B cell (primary cell): ENCODE results near the gene NUPR2. TPM values are rescaled to one million over a fixed set of nuclear protein-coding genes. Genes with fewer than 3 reads are reported as not detected.

Experiments used
- ATAC-seq: fragments of 200-7000 bp; cut with Tn5 transposase; one replicate; pipeline ENCODE4 v1.10.0; 2021; ENCODE audit warnings: low read depth, mild to moderate bottlenecking, moderate number of reproducible peaks, moderate library complexity
- CTCF ChIA-PET: fragments of 350-600 bp; sonication (Branson Sonifier 250); formaldehyde crosslinking; loops from one replicate; lab custom pipeline; 2021; ENCODE audit warnings: antibody characterized with exemption, inconsistent platforms; lab: Charles Lee
- POLR2A ChIA-PET: fragments of 350-600 bp; sonication (Branson Sonifier 250); formaldehyde crosslinking; loops from one replicate; lab custom pipeline; 2021; ENCODE audit warnings: antibody characterized with exemption; lab: Charles Lee
- DNase-seq: peaks from one replicate; pipeline ENCODE4 v3.0.0; 2013
- H2AFZ ChIP-seq: 2 replicates; pipeline ENCODE4 v1.6.1; 2012; ENCODE audit warnings: mild to moderate bottlenecking, low read depth, low read length; ENCODE audit not compliant: insufficient read depth, poor library complexity, severe bottlenecking
- H3K27ac ChIP-seq, 2 donors: 1 replicate in 1 of 2; 2 replicates in 1 of 2; pipeline ENCODE4 v1.5.1; 2012 to 2013; ENCODE audit warnings: low read length in 2 of 2, mild to moderate bottlenecking in 2 of 2, moderate library complexity in 1 of 2
- H3K27me3 ChIP-seq, 4 experiments: fragments of 200-600 bp in 1 of 4; sonication (generic) in 1 of 4; replicated peaks in 1 of 4; 1 replicate in 2 of 4; 2 replicates in 2 of 4; pipeline versions ENCODE4 v1.6.1 to v1.7.0; 2013 to 2016; ENCODE audit warnings: low read length in 3 of 4, mild to moderate bottlenecking in 2 of 4, mixed read lengths in 1 of 4, moderate library complexity in 1 of 4; ENCODE audit not compliant: insufficient read depth in 4 of 4, control insufficient read depth in 3 of 4; ENCODE audit errors: control extremely low read depth in 1 of 4
- H3K36me3 ChIP-seq, 2 experiments: replicated peaks in 1 of 2; 1 replicate in 1 of 2; 2 replicates in 1 of 2; pipeline versions ENCODE4 v1.6.1 to v1.7.1; 2013; ENCODE audit warnings: low read length in 1 of 2; ENCODE audit not compliant: insufficient read depth in 2 of 2, control insufficient read depth in 1 of 2; ENCODE audit errors: control extremely low read depth in 1 of 2, extremely low read depth in 1 of 2
- H3K4me1 ChIP-seq, 2 donors: fragments of 200-600 bp in 1 of 2; sonication (generic) in 1 of 2; 1 replicate in 1 of 2; 2 replicates in 1 of 2; pipeline versions ENCODE4 v1.5.1 to v1.6.1; 2013 to 2017; ENCODE audit warnings: low read length in 2 of 2; ENCODE audit not compliant: control insufficient read depth in 2 of 2, insufficient read depth in 2 of 2
- H3K4me2 ChIP-seq: replicated peaks from 2 replicates; pipeline ENCODE3; 2012; ENCODE audit warnings: mild to moderate bottlenecking, low read depth, low read length; ENCODE audit not compliant: poor library complexity, severe bottlenecking
- H3K4me3 ChIP-seq, 5 experiments: fragments of 200-600 bp in 1 of 5; sonication (generic) in 1 of 5; 1 replicate in 3 of 5; 2 replicates in 2 of 5; pipeline versions ENCODE4 v1.5.1 to v1.7.0; 2011 to 2016; ENCODE audit warnings: low read length in 4 of 5, mild to moderate bottlenecking in 4 of 5, low read depth in 2 of 5, control low read depth in 1 of 5, moderate library complexity in 1 of 5; ENCODE audit not compliant: insufficient read depth in 1 of 5; ENCODE audit errors: control extremely low read depth in 1 of 5, extremely low read depth in 1 of 5
- H3K79me2 ChIP-seq: fragments of 200-600 bp; sonication (generic); one replicate; pipeline ENCODE4 v1.6.0; 2016; ENCODE audit warnings: low read length; ENCODE audit not compliant: control insufficient read depth, insufficient read depth
- H3K9ac ChIP-seq: fragments of 200-600 bp; sonication (generic); 2 replicates; pipeline ENCODE4 v1.6.1; 2017; ENCODE audit warnings: mild to moderate bottlenecking, low read length, moderate library complexity
- H3K9me3 ChIP-seq, 3 donors: one replicate each; pipeline versions ENCODE4 v1.6.1 to v1.7.1; 2013; ENCODE audit warnings: low read length in 2 of 3; ENCODE audit not compliant: control insufficient read depth in 2 of 3, insufficient read depth in 1 of 3; ENCODE audit errors: control extremely low read depth in 1 of 3
- H4K20me1 ChIP-seq: 2 replicates; pipeline ENCODE4 v1.6.0; 2012; ENCODE audit warnings: mild to moderate bottlenecking, low read length; ENCODE audit not compliant: insufficient read depth, control insufficient read depth, poor library complexity, severe bottlenecking
- H3K27ac Mint-ChIP-seq: one replicate; pipeline ENCODE4 v1.8.0; 2021; ENCODE audit warnings: mixed read lengths
- H3K27me3 Mint-ChIP-seq: one replicate; pipeline ENCODE4 v1.8.0; 2021; ENCODE audit warnings: mixed read lengths
- H3K4me1 Mint-ChIP-seq: one replicate; pipeline ENCODE4 v1.8.0; 2021; ENCODE audit warnings: mixed read lengths
- H3K4me3 Mint-ChIP-seq: one replicate; pipeline ENCODE4 v1.8.0; 2021; ENCODE audit warnings: mixed read lengths
- H3K9me3 Mint-ChIP-seq: one replicate; pipeline ENCODE4 v1.8.0; 2022; ENCODE audit warnings: mixed read lengths; ENCODE audit not compliant: insufficient read depth
- EZH2 ChIP-seq: IDR thresholded peaks from 2 replicates; pipeline ENCODE4 v1.6.1; 2012; ENCODE audit warnings: borderline replicate concordance, low read depth, mild to moderate bottlenecking, moderate library complexity, low read length; ENCODE audit not compliant: insufficient read depth, poor library complexity, severe bottlenecking
- WGBS: methylation state at CpG from one replicate; pipeline ENCODE4 v1.1.5; 2013; ENCODE audit warnings: missing lambda C conversion rate; ENCODE audit not compliant: insufficient coverage; 5-methylcytosine and 5-hydroxymethylcytosine counted together
- intact Hi-C: fragments of 100-400 bp; cut with micrococcal nuclease; formaldehyde crosslinking; loops from one replicate; pipeline ENCODE4 v1.10.0; 2022
- polyA plus RNA-seq: library from polyadenylated mRNA; depleted of rRNA; stranded (reverse); fragments of >200 nt; gene quantifications from 2 replicates; pipeline ENCODE4 v1.2.3, GENCODE V29; 2012
- total RNA-seq, 2 donors: library from RNA; stranded (reverse); fragments of 120-200 nt in 1 of 2; gene quantifications; 1 replicate in 1 of 2; 2 replicates in 1 of 2; pipeline versions ENCODE4 v1.2.3 to v1.2.4, GENCODE V29; 2013 to 2022
- TF ChIP-seq, protein P1 (sequence below): fragments of 200-600 bp; IDR thresholded peaks from one replicate; pipeline ENCODE4 v1.8.0; 2022; ENCODE audit warnings: antibody characterized with exemption, mild to moderate bottlenecking

Gene NUPR2
- total and polyA plus RNA-seq, 2 donors (not counting 1 experiment from before 2014, with no cell fraction given) = not detected

DNA sequence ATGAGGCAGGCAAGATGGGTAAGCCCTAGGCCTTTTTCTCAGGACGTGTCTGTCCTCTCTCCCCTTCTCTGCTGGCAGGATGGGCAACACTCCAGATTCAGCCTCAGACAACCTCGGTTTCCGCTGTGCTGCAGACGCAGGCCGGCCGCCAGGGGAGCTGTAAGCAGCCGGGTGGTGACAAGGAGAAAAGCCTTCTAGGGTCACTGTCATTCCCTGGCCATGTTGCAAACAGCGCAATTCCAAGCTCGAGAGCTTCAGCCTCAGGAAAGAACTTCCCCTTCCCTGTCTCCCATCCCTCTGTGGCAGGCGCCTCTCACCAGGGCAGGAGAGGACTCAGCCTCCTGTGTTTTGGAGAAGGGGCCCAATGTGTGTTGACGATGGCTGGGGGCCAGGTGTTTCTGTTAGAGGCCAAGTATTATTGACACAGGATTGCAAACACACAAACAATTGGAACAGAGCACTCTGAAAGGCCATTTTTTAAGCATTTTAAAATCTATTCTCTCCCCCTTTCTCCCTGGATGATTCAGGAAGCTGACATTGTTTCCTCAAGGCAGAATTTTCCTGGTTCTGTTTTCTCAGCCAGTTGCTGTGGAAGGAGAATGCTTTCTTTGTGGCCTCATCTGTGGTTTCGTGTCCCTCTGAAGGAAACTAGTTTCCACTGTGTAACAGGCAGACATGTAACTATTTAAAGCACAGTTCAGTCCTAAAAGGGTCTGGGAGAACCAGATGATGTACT, 36.6 kb downstream of the NUPR2 start:
- Mint-ChIP-seq H3K9me3 (no peaks in the 10 kb centered on the region), H3K4me1 (no peaks in the 10 kb centered on the region), H3K4me3 (no peak overlapping the region), H3K27ac (no peak overlapping the region), H3K27me3 (no peaks in the 10 kb centered on the region)
- intact Hi-C loops = loop anchor here (10.0 kb wide), 1 partner anchor 645 kb away; no protein-coding TSS in a partner anchor
- WGBS = 63% methylated on average over 9 of the region's 12 CpGs
- Histone ChIP-seq H3K79me2 (no peaks in the 10 kb centered on the region), H3K4me2 (no peak overlapping the region), H3K4me3 (no peak overlapping the region), H3K27ac (no peak overlapping the region), H2AFZ (no peak overlapping the region), H3K9me3 (no peaks in the 10 kb centered on the region), H3K36me3 (peaks cover 0 to 40% of the 10 kb centered on the region in 2 experiments), H4K20me1 (no peaks in the 10 kb centered on the region), H3K4me1 (no peaks in the 10 kb centered on the region), H3K27me3 (no peaks in the 10 kb centered on the region), H3K9ac (no peak overlapping the region)
- POLR2A ChIA-PET = no interaction called here
- CTCF ChIA-PET = no interaction called here
- DNase-seq = no peak
- no peak for TF ChIP-seq EZH2
- TF ChIP-seq, protein P1, sequence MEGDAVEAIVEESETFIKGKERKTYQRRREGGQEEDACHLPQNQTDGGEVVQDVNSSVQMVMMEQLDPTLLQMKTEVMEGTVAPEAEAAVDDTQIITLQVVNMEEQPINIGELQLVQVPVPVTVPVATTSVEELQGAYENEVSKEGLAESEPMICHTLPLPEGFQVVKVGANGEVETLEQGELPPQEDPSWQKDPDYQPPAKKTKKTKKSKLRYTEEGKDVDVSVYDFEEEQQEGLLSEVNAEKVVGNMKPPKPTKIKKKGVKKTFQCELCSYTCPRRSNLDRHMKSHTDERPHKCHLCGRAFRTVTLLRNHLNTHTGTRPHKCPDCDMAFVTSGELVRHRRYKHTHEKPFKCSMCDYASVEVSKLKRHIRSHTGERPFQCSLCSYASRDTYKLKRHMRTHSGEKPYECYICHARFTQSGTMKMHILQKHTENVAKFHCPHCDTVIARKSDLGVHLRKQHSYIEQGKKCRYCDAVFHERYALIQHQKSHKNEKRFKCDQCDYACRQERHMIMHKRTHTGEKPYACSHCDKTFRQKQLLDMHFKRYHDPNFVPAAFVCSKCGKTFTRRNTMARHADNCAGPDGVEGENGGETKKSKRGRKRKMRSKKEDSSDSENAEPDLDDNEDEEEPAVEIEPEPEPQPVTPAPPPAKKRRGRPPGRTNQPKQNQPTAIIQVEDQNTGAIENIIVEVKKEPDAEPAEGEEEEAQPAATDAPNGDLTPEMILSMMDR = no peak
- ATAC-seq = no peak

DNA sequence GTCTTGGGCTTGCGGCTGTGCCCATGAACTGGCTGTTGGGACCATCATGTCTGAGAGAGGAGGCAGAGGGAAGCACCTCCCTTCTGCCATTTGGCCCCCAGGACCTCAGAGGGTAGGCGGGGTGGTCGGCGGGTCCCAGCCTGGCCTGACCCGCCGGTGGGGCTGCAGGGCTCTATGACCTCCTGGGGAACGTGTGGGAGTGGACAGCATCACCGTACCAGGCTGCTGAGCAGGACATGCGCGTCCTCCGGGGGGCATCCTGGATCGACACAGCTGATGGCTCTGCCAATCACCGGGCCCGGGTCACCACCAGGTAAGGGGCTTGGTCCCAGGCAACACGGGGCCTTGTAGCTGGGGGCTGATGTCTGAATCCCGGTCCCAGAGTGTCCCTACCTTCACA, 38.0 kb downstream of the NUPR2 start:
- no peak overlapping the region for H3K4me2 ChIP-seq
- Mint-ChIP-seq H3K27ac (no peak overlapping the region), H3K27me3 (no peaks in the 10 kb centered on the region), H3K9me3 (no peaks in the 10 kb centered on the region), H3K4me3 (no peak overlapping the region), H3K4me1 (peaks cover 5% of the 10 kb centered on the region)
- no peak for TF ChIP-seq EZH2
- TF ChIP-seq, protein P1 = no peak
- DNase-seq (no peak), ATAC-seq (no peak)
- no peaks in the 10 kb centered on the region for H4K20me1 ChIP-seq
- no peaks in the 10 kb centered on the region for H3K9me3 ChIP-seq
- no peak overlapping the region for H3K4me3 ChIP-seq
- H3K4me1 ChIP-seq = no peaks in the 10 kb centered on the region
- H3K27ac ChIP-seq = no peak overlapping the region
- no peaks in the 10 kb centered on the region for H3K79me2 ChIP-seq
- H2AFZ ChIP-seq = no peak overlapping the region
- 97% methylated on average over 14 of the region's 16 CpGs for WGBS
- no peak overlapping the region for H3K9ac ChIP-seq
- CTCF ChIA-PET = interaction anchor here (1.4 to 7.1 kb wide), 3 partner anchors 11 to 437 kb away, joined by 4 to 121 read pairs (median 4); no protein-coding TSS in a partner anchor
- POLR2A ChIA-PET = no interaction called here
- H3K36me3 ChIP-seq = peaks cover 0 to 43% of the 10 kb centered on the region in 2 experiments
- intact Hi-C loops = loop anchor here (10.0 kb wide), 1 partner anchor 643 kb away; no protein-coding TSS in a partner anchor
- H3K27me3 ChIP-seq = no peaks in the 10 kb centered on the region
